Left lung (tissue), 10 donors: ENCODE measurements around the gene VAV3. TPM values are rescaled to one million over a fixed set of nuclear protein-coding genes. Genes with fewer than 3 reads are reported as not detected.

ENCODE experiments used
- ATAC-seq: fragments of 200-7000 bp; cut with Tn5 transposase; one replicate; pipeline ENCODE4 v1.9.1; 2020; ENCODE audit warnings: moderate library complexity
- DNase-seq, 4 donors: peaks; one replicate each; pipeline ENCODE4 v3.0.0-alpha.2; 2013 to 2020
- H3K27ac ChIP-seq, 2 donors: fragments of 200-600 bp; sonication (generic) in 1 of 2; one replicate each; pipeline versions ENCODE4 v1.5.0 to v1.8.0; 2020 to 2021
- H3K27me3 ChIP-seq, 2 donors: fragments of 200-600 bp; sonication (generic) in 1 of 2; one replicate each; pipeline versions ENCODE4 v1.5.0 to v1.8.0; 2020 to 2021
- H3K36me3 ChIP-seq, 2 donors: fragments of 200-600 bp; sonication (generic) in 1 of 2; one replicate each; pipeline versions ENCODE4 v1.5.0 to v1.8.0; 2020 to 2021
- H3K4me1 ChIP-seq, 2 donors: fragments of 200-600 bp; one replicate each; pipeline ENCODE4 v1.8.0; 2021
- H3K4me3 ChIP-seq, 2 donors: fragments of 200-600 bp; sonication (generic) in 1 of 2; one replicate each; pipeline versions ENCODE4 v1.5.0 to v1.8.0; 2020 to 2021; ENCODE audit warnings: mild to moderate bottlenecking in 1 of 2
- H3K9me3 ChIP-seq, 2 donors: fragments of 200-600 bp; sonication (generic) in 1 of 2; one replicate each; pipeline versions ENCODE4 v1.5.0 to v1.8.0; 2020 to 2021
- intact Hi-C, 2 donors: fragments of 100-400 bp; cut with DNase I; formaldehyde crosslinking; loops; one replicate each; pipeline versions ENCODE4 v1.11.2 to v1.14.2; 2022
- polyA plus RNA-seq, 6 donors: library from polyadenylated mRNA; unstranded; fragments of 120-200 nt; gene quantifications; one replicate each; pipeline ENCODE4 v1.2.1, GENCODE V29; 2013; ENCODE audit not compliant: insufficient read length in 6 of 6
- total RNA-seq, 2 donors: library from RNA; stranded (reverse); fragmentation: NEBNext Ultra II Directional; extraction: Animal tissue kit (Norgen Biotek cat#: 25700); gene quantifications; one replicate each; pipeline ENCODE4 v1.2.1, GENCODE V29; 2021
- TF ChIP-seq, protein P1 (sequence below), 2 donors: fragments of 200-600 bp; sonication (generic) in 1 of 2; IDR thresholded peaks; one replicate each; pipeline versions ENCODE4 v1.5.0 to v1.8.0; 2021; ENCODE audit warnings: antibody characterized with exemption in 2 of 2
- donor health status: DM: no; HTN: yes; CAD: no.
- donor health status: DM: no; HTN: no; CAD: no.

The VAV3 gene
- total and polyA plus RNA-seq, 8 donors: 5.3 to 14.5 (median 7.2) TPM

GRCh38 chr1:107680579-107680985 is 284.4 kb downstream of the VAV3 start:
- H3K36me3 ChIP-seq: no peaks in the 10 kb centered on the region
- no peaks in the 10 kb centered on the region for H3K4me1 ChIP-seq
- intact Hi-C loops: no loop called here
- TF ChIP-seq, protein P1, sequence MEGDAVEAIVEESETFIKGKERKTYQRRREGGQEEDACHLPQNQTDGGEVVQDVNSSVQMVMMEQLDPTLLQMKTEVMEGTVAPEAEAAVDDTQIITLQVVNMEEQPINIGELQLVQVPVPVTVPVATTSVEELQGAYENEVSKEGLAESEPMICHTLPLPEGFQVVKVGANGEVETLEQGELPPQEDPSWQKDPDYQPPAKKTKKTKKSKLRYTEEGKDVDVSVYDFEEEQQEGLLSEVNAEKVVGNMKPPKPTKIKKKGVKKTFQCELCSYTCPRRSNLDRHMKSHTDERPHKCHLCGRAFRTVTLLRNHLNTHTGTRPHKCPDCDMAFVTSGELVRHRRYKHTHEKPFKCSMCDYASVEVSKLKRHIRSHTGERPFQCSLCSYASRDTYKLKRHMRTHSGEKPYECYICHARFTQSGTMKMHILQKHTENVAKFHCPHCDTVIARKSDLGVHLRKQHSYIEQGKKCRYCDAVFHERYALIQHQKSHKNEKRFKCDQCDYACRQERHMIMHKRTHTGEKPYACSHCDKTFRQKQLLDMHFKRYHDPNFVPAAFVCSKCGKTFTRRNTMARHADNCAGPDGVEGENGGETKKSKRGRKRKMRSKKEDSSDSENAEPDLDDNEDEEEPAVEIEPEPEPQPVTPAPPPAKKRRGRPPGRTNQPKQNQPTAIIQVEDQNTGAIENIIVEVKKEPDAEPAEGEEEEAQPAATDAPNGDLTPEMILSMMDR (IDR thresholded peaks at IDR 0.05): no peak
- H3K27ac ChIP-seq: no peak overlapping the region
- ATAC-seq (no peak), DNase-seq (no peak)
- H3K4me3 ChIP-seq: no peak overlapping the region
- no peaks in the 10 kb centered on the region for H3K27me3 ChIP-seq
- H3K9me3 ChIP-seq: no peaks in the 10 kb centered on the region

- ATAC-seq (no peak), DNase-seq (no peak)
- H3K36me3 ChIP-seq: no peaks in the 10 kb centered on the region
- no peaks in the 10 kb centered on the region for H3K27me3 ChIP-seq
- H3K27ac ChIP-seq: no peak overlapping the region
- no peaks in the 10 kb centered on the region for H3K9me3 ChIP-seq
- no peak overlapping the region for H3K4me3 ChIP-seq
- H3K4me1 ChIP-seq: no peaks in the 10 kb centered on the region
- TF ChIP-seq, protein P1 (IDR thresholded peaks at IDR 0.05): no peak
- intact Hi-C loops: no loop called here
Observed at GRCh38 chr1:107679411-107679953, 285.5 kb downstream of the VAV3 start.

DNA sequence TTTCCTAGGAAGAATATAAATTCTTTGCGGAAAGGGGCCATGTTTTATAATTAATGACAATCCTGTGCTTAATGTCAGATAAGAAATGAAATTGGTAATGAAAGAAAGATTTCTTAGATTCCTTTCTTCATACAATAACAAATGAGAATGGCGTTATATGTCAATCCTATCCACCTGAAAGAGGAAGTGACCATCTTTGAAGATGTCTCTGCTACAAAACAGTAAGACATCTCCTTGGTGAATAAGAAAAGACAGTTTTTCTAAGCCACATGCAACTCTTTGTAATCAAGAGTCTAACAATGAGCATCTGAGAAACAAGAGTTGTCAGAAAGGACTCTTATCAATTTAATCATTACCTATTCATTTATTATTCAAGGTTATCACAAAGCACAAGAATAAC is 286.0 kb downstream of the VAV3 start:
- H3K27ac ChIP-seq: no peak overlapping the region
- H3K4me3 ChIP-seq: no peak overlapping the region
- no peak for ATAC-seq
- no peaks in the 10 kb centered on the region for H3K4me1 ChIP-seq
- H3K36me3 ChIP-seq: no peaks in the 10 kb centered on the region
- H3K27me3 ChIP-seq: no peaks in the 10 kb centered on the region
- DNase-seq: no peak
- intact Hi-C loops: no loop called here
- H3K9me3 ChIP-seq: no peaks in the 10 kb centered on the region
- TF ChIP-seq, protein P1 (IDR thresholded peaks at IDR 0.05): no peak

DNA sequence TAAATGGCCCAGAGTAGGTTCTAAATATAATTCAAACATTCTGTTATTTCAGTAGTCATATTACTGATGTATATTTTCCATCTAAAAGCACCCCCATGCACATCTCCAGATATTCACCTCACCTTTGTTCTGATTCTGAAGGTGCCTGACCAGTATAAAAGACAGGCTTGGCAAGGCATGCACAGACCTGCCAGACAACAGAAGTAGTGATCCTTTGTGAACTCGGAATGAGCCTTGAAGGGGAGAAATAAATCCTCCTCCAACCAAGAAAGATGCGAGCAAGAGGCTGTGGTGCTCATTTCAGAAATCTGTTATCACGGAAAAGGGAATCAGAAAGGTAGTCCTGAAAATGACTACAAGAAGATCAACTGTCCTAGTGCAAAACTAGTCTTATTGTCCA is 287.3 kb downstream of the VAV3 start:
- Histone ChIP-seq H3K36me3 (no peaks in the 10 kb centered on the region), H3K27ac (no peak overlapping the region), H3K9me3 (no peaks in the 10 kb centered on the region), H3K4me1 (no peaks in the 10 kb centered on the region), H3K27me3 (no peaks in the 10 kb centered on the region), H3K4me3 (no peak overlapping the region)
- ATAC-seq: no peak
- DNase-seq: no peak
- intact Hi-C loops: no loop called here
- TF ChIP-seq, protein P1 (IDR thresholded peaks at IDR 0.05): no peak

DNA sequence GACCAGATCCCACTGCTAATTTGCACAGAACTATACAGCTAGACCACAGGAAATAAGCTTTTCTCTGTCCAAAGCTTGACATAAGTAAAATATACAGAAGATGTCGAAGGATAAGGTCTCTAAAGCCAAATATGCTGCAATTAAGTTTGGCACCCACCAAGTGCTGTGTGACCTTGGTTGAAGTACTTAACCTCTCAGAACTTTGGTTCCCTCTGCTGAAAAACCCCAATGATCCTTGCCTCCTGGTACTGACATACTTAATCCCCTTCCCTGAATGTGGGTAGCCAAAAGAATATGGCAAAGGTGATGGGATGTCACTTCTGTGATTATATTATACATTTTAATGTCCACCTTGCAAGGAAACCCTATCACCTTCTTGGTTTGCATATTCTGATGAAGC is 290.5 kb downstream of the VAV3 start:
- TF ChIP-seq, protein P1 (IDR thresholded peaks at IDR 0.05): no peak
- Histone ChIP-seq H3K36me3 (no peaks in the 10 kb centered on the region), H3K4me1 (peaks cover 0 to 6% of the 10 kb centered on the region in 2 donors), H3K27me3 (no peaks in the 10 kb centered on the region), H3K4me3 (no peak overlapping the region), H3K27ac (no peak overlapping the region), H3K9me3 (no peaks in the 10 kb centered on the region)
- intact Hi-C loops: no loop called here
- ATAC-seq (no peak), DNase-seq (no peak)
